IPS-18c (cell line): ENCODE results near the gene BDH1.
"Not testable (repeated sequence)": the region's sequence is repeated elsewhere in the genome, so short reads cannot be mapped to it uniquely, and the experiment has no call there.

Source experiments
- H3K4me3 ChIP-seq: 2 replicates; pipeline ENCODE4 v1.7.0; 2013; ENCODE audit warnings: low read depth, mild to moderate bottlenecking, low read length, moderate library complexity; ENCODE audit not compliant: insufficient read depth
- H3K9me3 ChIP-seq: one replicate; pipeline ENCODE4 v1.6.1; 2013; ENCODE audit warnings: mild to moderate bottlenecking, low read length, moderate library complexity; ENCODE audit not compliant: control insufficient read depth, insufficient read depth

BDH1 gene

GRCh38 chr3:197555281-197556261 lies at the start of gene BDH1:
Gene BDH1 (minus strand): TSS chr3:197555968. CDS start chr3:197546443, 9,525 bp downstream.
- peak within 1 kb of the TSS; percentile 89 for H3K4me3 ChIP-seq
- H3K9me3 ChIP-seq = peaks cover 2% of the 10 kb centered on the region

GRCh38 chr3:197603317-197603933 lies 47.7 kb upstream of the BDH1 start:
- Histone ChIP-seq H3K4me3 (no peak overlapping the region), H3K9me3 (no peaks in the 10 kb centered on the region)

- H3K9me3 ChIP-seq, H3K4me3 ChIP-seq: not testable (repeated sequence)
Measured at GRCh38 chr3:197602351-197602750, 46.6 kb upstream of the BDH1 start.

GRCh38 chr3:197601566-197601840 lies 45.7 kb upstream of the BDH1 start:
- not testable (repeated sequence) for H3K9me3 ChIP-seq, H3K4me3 ChIP-seq

- no peak overlapping the region for H3K4me3 ChIP-seq
- H3K9me3 ChIP-seq = no peaks in the 10 kb centered on the region
Measured at GRCh38 chr3:197600796-197601565, 45.2 kb upstream of the BDH1 start.

GRCh38 chr3:197599089-197599765 lies 43.5 kb upstream of the BDH1 start:
- H3K4me3 ChIP-seq = no peak overlapping the region
- H3K9me3 ChIP-seq = no peaks in the 10 kb centered on the region

GRCh38 chr3:197598404-197598980 lies 42.7 kb upstream of the BDH1 start:
- no peak overlapping the region for H3K4me3 ChIP-seq
- H3K9me3 ChIP-seq = no peaks in the 10 kb centered on the region

GRCh38 chr3:197597335-197597734 lies 41.6 kb upstream of the BDH1 start:
- Histone ChIP-seq H3K4me3 (no peak overlapping the region), H3K9me3 (no peaks in the 10 kb centered on the region)

- Histone ChIP-seq H3K9me3 (no peaks in the 10 kb centered on the region), H3K4me3 (no peak overlapping the region)
Measured at GRCh38 chr3:197595470-197596185, 39.9 kb upstream of the BDH1 start.

- no peak overlapping the region for H3K4me3 ChIP-seq
- H3K9me3 ChIP-seq = no peaks in the 10 kb centered on the region
Measured at GRCh38 chr3:197593046-197593380, 37.2 kb upstream of the BDH1 start.

- no peak overlapping the region for H3K4me3 ChIP-seq
- H3K9me3 ChIP-seq = no peaks in the 10 kb centered on the region
Measured at GRCh38 chr3:197592361-197593045, 36.7 kb upstream of the BDH1 start.

GRCh38 chr3:197591816-197592215 lies 36.0 kb upstream of the BDH1 start:
- no peak overlapping the region for H3K4me3 ChIP-seq
- no peaks in the 10 kb centered on the region for H3K9me3 ChIP-seq

- H3K4me3 ChIP-seq = no peak overlapping the region
- no peaks in the 10 kb centered on the region for H3K9me3 ChIP-seq
Measured at GRCh38 chr3:197590313-197590962, 34.7 kb upstream of the BDH1 start.

- Histone ChIP-seq H3K4me3 (no peak overlapping the region), H3K9me3 (no peaks in the 10 kb centered on the region)
Measured at GRCh38 chr3:197589545-197589944, 33.8 kb upstream of the BDH1 start.

GRCh38 chr3:197586768-197587167 lies 31.0 kb upstream of the BDH1 start:
- not testable (repeated sequence) for H3K4me3 ChIP-seq, H3K9me3 ChIP-seq

- H3K4me3 ChIP-seq = no peak overlapping the region
- no peaks in the 10 kb centered on the region for H3K9me3 ChIP-seq
Measured at GRCh38 chr3:197586181-197586580, 30.4 kb upstream of the BDH1 start.
